ENCODE measurements around the gene PCA3.

Gene PCA3

DNA sequence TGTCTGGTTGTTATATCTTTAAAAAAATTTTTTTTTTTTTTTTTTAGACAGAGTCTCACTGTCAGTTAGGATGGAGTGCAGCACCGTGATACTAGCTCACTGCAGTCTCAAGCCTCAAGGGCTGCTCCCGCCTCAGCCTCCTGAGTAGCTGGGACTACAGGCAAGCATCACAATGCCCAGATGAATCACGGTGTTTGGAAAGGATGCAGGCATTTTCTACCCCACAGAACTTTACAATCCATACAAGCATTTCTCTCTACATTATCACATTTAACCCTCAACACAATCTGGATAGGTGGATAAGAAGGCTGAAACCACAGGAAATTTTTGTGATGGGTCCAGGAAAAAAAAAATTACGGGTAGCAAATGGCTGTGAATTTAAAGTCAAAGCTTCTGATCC lies 5.8 kb upstream of the PCA3 start:
- no peak for DNase-seq

DNA sequence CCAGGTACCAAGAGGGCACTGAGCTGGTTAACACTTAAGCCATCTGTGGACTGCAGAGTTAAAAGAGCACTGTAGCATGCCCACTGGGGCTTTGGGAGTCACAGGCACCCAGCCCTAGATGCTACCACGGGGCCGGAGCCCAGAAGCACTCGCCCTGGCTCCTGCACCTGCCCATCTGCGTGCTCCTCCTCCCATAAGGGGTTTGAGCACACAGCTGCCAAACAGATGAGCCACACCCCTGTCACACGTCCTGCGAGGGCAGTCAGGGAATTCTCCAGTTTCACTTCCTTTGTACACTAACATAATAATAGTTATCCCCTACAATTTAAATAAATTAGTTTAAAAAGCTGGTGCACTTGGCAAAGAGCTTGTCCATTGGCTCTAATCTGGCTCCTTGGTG lies 4.5 kb upstream of the PCA3 start:
- no peak for DNase-seq

DNA sequence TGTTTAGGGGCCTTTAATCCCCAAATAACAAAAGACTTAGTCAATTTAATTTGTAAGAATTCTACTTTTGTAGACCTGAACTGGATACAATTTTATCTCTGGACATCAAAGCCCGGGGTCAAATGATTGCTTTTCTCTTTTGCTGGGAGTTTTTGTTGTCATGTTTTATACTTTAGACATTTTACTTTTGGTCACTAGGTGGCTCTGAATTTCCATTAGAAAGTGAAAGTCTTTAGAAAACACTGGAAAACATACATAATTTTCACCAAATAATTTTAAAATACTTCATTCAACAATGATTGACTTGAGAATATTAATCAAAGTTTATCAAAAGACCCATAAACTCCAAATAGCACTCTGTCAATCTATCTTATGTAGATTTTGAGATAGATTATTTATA lies 2.8 kb upstream of the PCA3 start:
- no peak for DNase-seq

DNA sequence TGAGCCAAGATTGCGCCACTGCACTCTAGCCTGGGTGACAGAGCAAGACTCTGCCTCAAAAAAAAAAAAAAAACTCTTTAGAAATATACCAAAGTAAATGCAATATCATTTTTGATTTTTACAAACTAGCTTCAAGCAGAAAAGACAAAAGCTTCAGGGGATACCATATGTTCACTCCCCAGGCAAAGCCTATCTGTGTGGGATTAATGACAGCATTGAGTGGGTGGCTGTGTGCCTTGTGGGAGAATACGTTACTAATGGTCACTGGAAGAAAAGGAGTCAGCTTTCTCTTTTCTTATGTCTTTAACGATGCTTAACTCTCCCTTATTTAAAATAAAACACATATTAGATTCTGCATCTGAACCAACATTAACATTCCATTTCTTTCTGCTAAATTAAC lies 1.9 kb downstream of the PCA3 start:
- DNase-seq = no peak

DNA sequence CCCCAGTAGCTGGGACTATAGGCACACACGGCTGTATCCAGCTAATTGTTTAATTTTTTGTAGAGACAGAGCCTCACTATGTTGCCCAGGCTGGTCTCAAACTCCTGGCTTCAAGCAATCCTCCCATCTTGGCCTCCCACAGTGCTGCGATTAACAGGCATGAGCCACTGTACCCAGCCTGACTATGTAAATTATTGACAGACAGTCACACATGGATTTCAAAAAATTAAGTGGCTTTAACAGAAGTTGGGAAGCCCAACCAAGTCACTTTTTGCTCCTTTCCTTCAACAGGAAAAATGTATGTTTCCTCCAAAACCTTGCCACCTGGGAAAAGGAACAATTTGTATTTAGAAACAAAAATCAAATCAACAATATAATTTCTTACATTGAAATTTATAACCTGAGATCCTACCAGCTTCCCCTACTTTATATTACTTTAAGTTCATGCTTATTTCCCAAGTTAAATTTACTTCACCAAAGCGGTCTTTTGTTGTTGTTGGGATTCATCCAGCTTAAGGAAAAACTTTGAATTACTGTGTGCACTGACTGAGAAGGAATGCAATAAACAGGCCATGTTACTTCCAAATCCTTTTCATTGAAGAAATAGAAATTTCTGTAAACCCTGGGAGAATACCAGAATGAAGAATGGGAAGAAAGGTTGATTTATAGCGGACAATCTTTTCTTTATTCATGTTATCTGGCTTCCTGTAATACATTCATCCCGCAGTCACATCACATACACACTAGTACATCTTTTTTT lies 8.6 kb downstream of the PCA3 start:
- no peak for DNase-seq

DNA sequence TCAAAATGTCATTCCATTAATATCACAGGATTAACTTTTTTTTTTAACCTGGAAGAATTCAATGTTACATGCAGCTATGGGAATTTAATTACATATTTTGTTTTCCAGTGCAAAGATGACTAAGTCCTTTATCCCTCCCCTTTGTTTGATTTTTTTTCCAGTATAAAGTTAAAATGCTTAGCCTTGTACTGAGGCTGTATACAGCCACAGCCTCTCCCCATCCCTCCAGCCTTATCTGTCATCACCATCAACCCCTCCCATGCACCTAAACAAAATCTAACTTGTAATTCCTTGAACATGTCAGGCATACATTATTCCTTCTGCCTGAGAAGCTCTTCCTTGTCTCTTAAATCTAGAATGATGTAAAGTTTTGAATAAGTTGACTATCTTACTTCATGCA lies 20.6 kb downstream of the PCA3 start:
- no peak for DNase-seq

DNA sequence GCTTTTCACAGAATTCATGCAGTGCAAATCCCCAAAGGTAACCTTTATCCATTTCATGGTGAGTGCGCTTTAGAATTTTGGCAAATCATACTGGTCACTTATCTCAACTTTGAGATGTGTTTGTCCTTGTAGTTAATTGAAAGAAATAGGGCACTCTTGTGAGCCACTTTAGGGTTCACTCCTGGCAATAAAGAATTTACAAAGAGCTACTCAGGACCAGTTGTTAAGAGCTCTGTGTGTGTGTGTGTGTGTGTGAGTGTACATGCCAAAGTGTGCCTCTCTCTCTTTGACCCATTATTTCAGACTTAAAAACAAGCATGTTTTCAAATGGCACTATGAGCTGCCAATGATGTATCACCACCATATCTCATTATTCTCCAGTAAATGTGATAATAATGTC lies 21.3 kb downstream of the PCA3 start:
- DNase-seq = no peak

DNA sequence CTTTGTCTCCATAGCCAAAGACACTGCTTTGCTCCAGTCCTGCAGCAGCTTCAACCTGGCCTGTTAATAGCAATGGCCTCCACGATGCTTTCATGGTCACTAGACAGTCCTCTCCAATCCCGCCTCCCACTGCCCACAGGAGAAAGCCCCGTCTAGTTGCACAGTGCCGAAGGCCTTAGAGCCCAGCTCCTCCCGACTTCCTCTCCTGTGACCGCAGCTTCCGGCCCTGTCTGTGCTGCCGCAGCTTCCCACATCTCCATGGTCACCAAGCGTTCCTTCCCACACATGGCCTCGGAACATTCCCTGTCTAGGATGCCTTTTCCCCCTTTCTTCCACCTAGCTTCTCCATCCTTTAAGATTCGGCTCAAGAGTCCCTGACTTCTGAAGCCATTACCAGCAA lies 23.4 kb downstream of the PCA3 start:
- DNase-seq = no peak

DNA sequence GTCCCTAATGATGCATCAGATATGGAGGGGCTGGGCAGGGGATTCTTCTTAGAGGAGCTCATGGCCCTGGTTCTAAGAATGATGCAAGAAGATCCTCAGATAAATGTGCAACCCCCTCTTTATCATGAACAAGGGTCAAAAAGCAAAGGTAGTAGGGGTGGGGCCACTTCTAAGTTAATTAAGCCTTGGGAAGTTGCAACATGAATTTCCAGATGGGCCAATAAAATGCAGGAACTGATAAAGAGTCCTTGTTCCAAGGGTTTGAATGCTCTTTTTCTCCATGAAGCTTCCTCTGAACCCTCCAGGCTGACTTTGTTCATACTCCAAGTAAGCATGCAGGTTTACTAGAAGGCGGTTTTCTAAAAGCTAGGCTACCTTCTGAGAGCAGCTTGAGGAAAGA lies 25.6 kb downstream of the PCA3 start:
- no peak for DNase-seq

DNA sequence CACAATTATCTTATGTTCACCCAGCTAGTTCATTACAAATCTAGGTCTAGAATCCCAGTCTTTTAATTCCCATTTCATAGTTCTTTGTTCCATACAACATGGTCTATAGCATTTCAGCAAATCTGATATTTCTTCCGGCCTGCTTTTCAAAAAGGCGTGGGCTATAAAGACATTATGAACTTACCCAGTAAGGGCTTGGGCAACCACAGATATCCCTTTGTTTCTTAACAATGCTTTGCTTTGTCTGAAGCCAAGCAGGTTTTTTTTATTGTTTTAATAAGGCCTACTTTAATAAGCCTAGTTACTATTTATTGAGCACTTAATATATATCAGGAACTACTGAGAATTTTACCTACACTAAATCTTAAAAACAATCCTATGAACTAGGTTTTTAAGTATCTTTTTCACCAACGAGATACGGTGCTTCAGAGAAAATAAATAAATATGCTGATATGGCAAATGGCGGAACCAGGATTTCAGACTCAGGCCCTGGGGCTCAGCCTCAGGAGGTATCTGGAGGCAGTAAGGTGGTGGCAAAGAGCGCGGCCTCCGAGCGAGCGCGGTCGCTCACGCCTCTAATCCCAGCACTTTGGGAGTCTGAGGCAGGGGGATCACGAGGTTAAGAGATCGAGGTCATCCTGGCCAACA lies 29.7 kb downstream of the PCA3 start:
- no peak for DNase-seq

DNA sequence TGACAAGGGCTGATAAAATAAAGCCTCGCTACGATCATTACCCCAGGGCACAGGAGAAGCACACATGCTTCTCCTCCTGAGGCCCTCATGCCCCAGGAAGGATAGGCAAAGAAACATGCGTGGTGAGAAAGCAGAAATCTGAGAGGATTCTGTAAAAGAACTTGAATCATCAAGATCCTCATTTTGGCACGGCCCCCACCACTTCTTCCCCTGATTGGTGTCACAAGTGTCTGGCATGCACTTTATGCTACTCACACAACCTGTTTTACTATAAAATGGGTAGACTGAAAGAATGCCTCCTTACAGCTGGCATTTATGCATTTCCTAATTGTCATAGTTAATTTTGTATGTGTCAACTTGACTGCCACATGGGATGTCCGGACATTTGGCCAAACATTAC lies 32.1 kb downstream of the PCA3 start:
- no peak for DNase-seq

DNA sequence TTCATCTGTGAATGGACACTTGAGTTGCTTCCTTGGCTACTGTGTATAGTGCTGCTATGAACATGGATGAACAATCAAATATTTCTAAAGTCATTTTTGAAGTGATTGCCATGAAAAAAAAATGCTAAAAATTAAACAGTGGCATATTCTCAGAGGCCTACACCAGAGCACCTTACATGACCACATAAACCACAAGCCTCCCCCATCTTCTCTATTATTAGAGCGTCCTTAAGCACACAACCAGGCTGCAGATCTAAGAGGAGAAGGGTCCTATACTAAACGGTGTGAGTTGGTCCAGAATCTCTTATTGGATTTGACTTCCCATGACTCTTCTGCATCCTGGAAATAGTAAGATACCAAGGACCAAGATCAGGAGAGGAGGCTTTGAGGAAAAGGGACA lies 34.3 kb downstream of the PCA3 start:
- no peak for DNase-seq

DNA sequence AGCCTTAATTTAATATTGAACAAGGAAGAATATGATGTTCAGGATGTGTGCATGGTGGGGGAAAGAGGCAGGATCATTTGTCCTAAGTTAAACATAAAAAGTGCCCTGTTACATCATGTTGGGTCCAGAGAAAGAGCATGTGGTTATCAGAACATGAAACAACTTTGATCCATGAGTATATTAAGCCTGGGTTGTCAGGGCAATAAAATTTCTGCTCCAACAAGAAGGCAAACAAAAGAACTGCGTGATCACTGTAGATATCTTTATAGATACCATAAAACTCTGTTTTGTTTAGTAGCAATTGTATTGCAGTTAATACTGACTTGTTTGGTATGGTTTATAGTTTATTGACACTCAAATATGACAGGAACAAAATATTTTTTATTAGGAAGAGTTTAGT lies 35.2 kb downstream of the PCA3 start:
- DNase-seq = no peak

DNA sequence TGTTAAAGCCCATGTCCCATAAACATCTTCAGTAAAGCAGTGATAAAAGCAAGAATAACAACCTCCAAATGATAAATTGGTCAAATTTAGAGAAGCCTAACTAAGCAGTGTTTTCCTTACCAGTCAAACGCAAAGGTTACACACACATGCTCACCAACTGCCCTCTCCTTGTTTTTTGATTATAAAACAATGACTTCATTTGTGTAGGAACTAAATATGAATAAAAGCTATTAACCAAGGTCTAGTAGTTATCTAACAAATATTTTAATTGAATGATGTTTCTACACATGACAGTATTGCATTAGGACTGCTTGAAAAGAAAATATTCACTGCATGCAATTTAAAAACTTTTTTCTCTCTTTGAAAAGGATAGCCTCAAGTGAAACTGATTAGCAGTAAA lies 36.7 kb downstream of the PCA3 start:
- DNase-seq = no peak

DNA sequence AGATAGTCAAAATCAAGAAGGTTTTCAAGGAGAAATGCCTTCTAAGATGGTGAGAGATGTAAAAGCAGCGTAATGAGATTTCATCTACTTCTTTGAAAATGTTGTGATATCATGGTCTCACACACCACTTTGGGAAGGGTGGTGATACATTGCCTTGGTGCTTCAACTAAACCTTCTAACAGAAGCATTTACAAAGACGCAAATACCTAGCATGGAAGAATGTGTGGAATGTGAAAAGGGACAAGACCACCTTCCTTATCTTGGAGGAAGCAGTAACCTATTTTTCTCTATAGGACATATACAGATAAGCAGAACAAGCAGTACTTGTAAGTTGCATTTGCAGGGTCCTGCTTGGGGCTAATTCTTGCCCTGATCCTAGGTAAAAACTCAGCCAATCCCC lies 38.8 kb downstream of the PCA3 start:
- DNase-seq = no peak

DNA sequence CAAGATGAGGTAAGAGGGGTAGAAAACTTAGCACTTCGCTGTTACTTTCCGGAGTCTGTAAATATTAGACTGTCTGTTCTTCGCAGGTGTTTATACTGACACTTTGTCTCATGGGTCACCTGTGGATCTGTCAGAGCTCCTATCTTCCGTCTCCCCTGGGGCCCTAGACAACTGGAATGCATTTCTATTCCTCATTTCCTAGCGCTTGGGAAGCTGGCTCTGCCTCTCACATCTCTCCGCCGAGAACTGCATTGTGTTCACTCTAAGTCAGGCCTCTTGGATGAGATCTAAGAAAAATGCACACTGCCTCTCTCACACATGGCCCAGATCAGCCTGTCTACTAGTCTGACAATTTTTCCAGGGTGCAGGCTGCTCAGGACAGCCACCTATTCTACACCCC lies 39.5 kb downstream of the PCA3 start:
- DNase-seq = no peak

DNA sequence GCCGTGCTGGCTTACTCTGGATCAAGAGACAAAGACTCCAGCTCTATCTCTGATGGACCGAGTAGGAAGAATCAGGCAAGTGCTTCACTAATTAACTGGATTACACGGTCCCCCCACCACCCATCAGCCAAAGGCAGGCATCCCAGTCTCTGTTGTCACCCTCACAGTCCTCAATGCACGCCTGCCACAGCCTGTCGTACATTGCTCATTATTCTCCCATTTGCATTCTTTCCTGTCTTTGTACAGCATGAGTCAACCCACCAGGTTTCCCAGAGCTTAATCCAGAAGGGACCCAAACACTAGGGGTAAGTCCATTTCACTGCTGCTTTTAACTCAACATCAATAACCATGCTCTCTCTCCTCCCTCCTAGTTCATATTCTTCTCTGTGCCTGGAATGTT lies 44.4 kb downstream of the PCA3 start:
- no peak for DNase-seq

DNA sequence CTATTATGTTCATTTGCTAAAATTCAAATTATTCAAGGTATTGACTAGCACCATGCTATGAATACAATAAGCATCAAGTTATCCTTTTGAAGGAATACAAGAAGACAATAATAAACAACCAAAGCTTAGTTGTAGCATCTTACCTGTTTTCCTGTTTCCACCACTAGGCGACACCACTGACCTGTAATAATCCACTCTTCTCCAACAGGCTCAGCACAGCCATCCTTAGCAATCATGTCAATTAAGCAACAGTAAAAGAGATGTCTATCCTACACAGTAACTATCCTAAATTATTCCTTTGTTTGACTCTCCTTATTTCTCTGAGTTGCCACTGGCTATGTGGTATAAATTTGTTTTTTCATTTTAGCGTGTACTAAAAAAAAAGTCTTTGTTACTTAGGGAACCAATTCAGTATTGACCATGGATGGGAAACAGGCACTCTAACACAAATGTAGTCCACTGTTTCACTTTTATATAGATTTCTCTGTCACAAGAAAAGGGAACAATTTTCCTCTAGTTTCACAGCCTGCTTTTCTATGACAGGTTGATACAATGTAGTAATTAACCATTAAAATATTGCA lies 46.2 kb downstream of the PCA3 start:
- DNase-seq = no peak

DNA sequence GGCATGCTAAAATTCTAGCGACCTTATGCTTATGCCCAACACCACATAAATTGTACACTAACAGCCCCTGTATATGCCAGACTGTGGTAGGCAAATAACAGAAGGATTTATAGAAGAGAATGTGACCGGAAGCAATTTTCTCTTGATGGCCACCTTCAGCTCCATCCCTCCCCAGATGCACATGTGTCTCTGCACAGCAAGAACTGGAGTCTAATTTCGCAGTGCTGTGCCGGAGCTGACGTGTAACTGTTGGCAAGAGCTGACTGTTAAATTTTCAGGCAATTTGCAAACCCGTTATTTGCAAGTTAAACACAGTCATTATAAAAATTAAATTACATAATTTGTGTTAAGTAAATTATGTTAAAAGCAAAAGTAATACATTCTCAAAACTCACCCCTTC lies 48.4 kb downstream of the PCA3 start:
- DNase-seq = no peak

DNA sequence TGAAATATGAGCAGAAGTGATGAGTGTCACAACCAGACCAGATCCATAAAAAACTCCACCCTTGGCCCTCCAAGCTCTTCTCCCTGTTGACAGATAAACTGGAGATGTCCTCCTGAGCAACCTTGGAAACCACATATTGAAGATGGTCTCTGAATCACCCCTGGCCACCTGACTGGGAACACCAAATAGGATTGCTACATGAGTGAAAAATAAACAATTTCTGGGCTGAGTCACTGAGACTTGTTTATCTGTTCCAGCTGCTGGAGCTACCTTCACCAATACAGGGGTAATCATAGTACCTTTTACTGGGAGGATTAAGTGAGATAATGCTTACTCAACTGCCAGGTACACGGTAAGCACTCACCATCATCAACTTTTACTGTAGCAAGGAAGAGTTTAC lies 53.3 kb downstream of the PCA3 start:
- DNase-seq = no peak

DNA sequence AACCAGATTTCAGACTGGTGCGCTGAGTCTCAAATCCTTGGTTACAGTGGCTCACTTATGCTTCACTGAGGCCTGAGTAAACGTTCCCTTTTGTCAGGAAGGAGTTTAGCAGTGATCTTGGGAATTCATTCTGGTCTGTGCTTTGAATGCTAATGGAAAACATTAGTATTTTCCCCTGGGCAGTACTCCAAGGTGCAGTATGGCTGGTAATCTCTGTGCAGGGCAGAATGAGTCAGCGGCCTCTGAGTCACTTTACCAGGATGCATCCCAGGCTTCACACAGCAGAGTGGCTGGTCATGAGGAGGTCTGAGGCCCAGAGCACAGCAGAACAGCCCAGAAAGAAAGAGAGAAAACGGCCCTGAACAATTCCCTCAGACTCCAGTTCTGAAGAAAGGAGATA lies 54.0 kb downstream of the PCA3 start:
- no peak for DNase-seq

DNA sequence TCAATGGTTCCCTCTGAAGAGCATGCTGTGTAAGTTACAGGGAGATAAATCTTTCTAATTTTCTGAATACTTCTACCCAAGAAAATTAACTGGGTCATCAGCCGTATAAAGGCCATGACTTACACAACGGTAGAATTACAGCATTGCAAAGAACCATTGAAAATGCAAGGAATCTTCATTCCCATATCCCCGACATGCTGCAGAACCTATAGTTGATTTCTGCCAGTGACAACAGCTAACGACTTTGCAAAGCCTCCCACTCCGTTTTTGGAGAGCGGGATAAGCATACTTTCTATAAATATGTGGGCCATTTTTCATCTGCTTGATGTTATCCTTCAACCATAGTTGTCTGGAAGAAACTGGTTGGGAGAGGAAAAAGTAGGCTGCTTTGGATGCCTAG lies 56.2 kb downstream of the PCA3 start:
- DNase-seq = no peak

DNA sequence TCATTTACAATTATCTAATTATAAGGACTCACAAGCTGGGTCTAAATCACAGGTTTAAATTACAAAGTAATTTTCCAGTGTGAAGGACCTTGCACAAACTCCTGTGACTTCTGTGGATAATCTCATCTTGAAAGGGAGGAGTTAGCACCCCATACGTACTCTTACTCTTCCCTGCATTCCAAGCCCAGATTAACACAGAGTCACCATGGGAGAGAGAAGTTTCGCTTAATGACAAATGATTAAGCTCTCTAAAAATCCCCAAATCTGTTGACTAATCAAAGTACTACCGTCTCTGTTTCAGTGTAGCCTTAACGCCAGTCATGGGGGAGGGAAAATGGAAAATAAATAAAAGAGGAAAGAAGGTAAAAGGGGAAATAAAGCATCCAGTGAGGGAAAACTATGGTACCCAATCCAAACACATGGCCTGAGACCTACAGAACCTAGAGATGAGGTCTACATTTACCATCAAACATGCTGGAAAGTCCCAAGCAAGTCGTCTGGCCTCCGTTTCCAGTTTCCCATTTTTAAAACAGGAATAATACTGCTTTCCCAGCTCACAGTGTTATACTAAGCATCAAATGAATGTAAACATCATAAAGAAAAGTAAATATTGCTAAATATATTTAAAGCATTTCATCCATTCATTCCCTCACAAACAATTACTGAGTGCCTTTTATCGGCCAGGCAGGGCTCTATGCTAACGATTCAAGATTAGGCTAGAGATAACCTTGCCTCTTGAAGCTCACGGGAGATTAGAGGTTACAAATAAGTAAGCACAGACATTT lies 63.2 kb downstream of the PCA3 start:
- no peak for DNase-seq

DNA sequence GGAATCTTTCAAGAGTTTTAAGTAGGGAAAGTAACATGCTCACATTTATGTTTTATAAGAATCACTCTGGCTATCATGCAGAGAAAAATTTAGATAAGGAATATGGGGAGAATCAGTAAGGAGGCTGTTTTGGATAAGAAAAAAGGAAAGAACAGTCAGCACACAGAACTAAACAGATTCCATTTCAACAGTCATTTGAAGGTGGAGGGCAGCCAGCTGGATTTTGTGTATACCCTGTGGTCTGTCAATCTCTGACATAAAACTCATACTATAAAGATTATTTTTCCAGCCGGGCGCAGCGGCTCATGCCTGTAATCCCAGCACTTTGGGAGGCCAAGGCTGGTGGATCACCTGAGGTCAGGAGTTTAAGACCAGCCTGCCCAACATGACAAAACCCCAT lies 64.2 kb downstream of the PCA3 start:
- no peak for DNase-seq

Measured in T-helper 9 cell (primary cell).